GM18519 (cell line): ENCODE measurements around the gene B4GALT5.
"Not testable (repeated sequence)": the region's sequence is repeated elsewhere in the genome, so short reads cannot be mapped to it uniquely, and the experiment has no call there.

ENCODE experiments used
- ATAC-seq: cut with Tn5 transposase; IDR thresholded peaks from one replicate; pipeline ENCODE4 v1.9.1; 2021; ENCODE audit warnings: mild to moderate bottlenecking, moderate library complexity; ENCODE audit not compliant: unreplicated experiment, low FRiP score

B4GALT5 gene

DNA sequence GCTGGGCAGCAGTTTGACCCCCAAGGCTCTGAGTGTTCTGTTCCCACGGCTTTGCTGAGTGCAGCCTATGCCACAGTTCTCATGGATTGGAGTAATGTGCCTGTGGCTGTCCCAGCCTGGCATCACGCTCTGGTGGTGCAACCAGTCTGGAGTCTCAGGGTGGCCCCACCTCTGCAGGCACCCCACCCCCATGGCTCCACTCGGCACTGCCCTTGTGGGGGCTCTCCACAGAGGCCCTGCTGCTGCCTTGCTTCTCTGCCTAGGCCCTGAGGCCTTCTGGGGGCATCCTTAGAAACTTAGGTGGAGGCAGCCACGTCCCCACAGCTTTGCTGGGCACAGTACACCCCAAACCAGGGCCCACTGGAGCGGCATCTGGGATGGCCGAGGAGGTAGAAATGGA, 25.4 kb upstream of the B4GALT5 start:
- ATAC-seq = no peak

DNA sequence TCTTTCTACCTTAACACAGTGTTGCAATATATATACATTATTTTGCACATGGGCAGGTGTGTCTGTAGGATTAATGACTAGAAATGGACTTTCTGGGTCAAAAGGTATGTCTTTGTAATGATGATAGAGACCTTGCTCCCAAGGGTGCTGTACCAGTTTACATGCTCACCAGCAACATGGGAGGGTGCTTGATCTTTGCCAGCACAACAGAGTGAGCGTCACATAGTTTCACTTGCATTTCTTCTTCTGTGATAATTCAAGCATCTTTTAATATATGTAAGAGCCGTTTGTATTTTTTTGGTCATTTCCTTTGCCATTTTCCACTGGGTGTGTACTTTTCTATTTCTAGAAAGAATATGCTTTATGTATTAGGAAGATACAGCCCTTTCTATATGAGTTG, 23.6 kb upstream of the B4GALT5 start:
- no peak for ATAC-seq

GRCh38 chr20:49729780-49730179, 16.1 kb upstream of the B4GALT5 start:
- no peak for ATAC-seq

GRCh38 chr20:49727894-49728885, 14.5 kb upstream of the B4GALT5 start:
- no peak for ATAC-seq

DNA sequence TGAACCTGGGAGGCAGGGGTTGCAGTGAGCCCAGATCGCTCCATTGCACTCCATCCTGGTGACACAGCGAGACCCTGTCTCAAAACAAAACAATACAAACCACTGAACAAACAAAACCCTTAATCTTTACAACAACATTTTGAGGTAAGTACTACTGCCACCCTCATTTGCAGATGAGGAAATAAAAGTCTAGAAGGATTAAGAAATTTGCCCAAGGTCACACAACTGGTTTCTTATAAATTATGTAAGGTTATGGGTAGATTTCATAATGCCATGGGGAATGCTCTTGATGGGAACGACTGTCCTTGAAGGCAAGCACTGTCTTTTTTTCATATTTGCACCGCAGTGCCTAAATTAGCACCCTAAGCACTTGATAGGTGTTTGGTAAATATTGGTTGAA, 13.8 kb upstream of the B4GALT5 start:
- no peak for ATAC-seq

DNA sequence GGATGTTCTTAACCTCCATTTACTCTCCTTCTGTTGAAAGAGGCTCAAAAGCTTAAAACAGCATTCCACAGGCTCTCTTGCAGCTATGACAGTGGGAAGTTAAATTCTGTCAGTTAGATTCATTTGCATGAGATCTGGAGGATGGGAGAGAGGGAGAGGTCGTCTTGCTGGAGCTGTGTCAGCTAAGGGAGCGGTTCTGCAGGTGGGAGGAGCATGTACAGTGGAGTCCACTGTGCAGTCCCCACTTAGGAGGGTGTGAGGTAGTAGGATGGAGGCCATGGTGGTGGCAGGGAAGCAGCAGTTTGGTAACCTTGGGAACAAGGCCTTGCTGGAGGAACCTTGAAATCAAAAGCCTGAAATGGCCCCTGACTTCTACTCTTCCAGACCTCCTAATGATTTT, 12.0 kb upstream of the B4GALT5 start:
- ATAC-seq = no peak

GRCh38 chr20:49725224-49725606, 11.5 kb upstream of the B4GALT5 start:
- ATAC-seq = not testable (repeated sequence)

DNA sequence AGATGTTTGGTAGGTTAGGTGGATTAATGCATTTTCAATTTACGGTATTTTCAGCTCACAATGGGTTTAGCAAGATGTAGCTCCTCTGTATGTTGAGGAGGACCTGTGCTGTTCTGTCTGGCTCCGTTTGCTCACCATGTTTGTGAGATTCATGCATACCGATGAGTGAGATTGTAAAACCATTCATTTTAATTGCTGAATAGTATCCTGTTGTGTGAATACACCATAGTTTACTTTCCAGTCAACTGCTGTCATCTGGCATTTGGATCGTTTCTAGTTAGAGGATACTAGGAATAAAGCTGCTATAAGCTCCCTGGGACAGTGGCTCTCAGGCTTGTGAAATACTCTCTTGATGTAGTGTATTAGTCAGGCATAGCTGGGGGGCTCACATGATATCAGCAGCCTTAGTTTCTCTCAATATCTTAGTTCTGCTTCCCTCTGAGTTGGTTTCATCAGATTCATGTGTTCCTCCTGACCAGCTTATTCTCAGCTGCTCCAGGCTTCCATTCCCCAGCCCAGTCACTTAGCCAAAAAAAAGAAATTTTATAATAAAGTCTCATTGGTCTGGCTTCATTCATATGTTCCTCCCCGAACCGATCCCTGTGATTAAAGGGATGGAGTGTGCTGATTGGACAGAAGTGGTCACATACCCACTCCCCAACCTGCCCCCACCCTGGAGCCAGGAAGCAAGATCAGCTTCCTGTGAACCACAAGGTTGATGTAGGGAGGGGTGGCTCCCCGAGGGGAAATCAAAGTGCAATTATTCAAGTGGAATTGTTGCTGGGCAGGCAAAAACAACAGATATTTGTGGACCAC, 10.9 kb upstream of the B4GALT5 start:
- no peak for ATAC-seq

- ATAC-seq = not testable (repeated sequence)
These were observed 10.1 kb upstream of the B4GALT5 start for GRCh38 chr20:49723758-49724157.

GRCh38 chr20:49721326-49721725, 7.6 kb upstream of the B4GALT5 start:
- ATAC-seq = not testable (repeated sequence)

GRCh38 chr20:49715466-49715865, 1.8 kb upstream of the B4GALT5 start:
- ATAC-seq = no peak

- peak; percentile 22 for ATAC-seq
These were observed 504 bp downstream of the B4GALT5 start for GRCh38 chr20:49712996-49713752.

DNA sequence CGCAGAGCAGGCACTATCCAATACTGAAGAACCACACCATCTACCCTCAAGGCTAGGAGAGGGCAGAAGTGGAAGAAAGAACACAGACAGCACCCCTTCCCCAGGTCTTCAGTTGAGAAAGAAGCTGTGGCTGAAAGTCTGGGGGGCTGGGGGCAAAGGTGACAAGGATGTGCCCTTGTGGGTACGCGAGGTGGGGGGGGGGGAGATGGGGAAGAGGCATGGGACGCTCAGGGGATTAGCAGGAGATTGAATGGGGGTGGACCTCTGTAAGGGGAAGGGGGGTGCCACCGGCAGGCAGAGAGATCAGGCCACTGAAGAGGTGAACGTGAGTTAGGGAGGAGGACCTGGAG, 1.1 kb downstream of the B4GALT5 start:
- no peak for ATAC-seq

- no peak for ATAC-seq
These were observed 1.6 kb downstream of the B4GALT5 start for GRCh38 chr20:49712118-49712517.

- ATAC-seq = no peak
These were observed 2.1 kb downstream of the B4GALT5 start for GRCh38 chr20:49711667-49711987.

DNA sequence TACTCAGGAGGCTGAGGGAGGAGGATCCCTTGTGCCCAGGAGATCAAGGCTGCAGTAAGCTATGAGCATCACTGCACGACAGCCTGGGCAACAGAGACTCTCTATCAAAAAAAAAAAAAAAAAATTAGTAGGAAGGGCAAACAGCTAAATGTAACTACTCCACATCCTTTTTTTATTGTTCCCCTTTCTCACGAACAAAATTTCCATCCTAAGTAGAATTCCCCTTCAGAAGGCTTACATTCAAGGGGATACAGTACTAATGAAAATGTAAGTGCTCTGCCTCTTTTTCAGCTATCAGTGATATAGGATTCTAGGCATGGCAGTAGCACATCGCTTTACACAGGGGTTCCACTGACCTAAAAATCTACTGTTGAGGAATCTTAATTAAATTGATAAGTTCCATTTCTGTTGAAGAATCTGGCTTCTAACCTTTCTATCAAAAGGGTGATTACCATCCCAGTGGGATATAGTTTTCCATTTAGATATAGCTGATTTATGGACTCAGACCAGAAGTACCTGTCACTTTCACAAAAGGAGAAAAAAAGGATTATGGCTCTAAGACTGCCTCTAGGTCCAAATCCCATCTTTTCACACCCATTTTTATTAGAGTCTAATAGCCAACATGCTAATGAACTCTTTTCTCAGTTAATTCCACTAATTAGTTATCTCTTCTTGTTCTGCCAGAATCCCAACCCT, 2.6 kb downstream of the B4GALT5 start:
- no peak for ATAC-seq

- ATAC-seq = no peak
These were observed 6.6 kb downstream of the B4GALT5 start for GRCh38 chr20:49707118-49707517.

GRCh38 chr20:49706630-49707091, 7.0 kb downstream of the B4GALT5 start:
- no peak for ATAC-seq

- ATAC-seq = not testable (repeated sequence)
These were observed 7.8 kb downstream of the B4GALT5 start for GRCh38 chr20:49705893-49706292.

- no peak for ATAC-seq
These were observed 8.3 kb downstream of the B4GALT5 start for GRCh38 chr20:49705358-49705757.
